ENCODE results near the gene BOD1L1.
"Not testable (repeated sequence)": the region's sequence is repeated elsewhere in the genome, so short reads cannot be mapped to it uniquely, and the experiment has no call there.

BOD1L1 gene

DNA sequence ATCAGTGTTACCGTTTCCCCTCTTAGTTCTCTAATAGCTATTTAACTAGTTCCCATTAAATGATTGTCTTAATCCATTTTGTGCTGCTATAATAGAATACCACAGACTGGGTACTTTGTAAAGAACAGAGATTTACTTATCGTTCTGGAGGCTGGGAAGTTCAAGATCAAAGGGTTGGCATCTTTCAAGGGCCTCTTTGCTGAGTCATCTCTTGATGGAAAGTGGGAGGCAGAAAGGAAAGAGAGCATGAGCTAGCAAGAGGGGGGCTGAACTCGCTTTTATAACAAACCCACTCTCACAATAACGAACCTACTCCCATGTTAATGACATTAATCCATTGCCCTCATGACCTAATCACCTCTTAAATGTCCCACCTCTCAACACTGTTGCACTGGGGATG, 65.9 kb downstream of the BOD1L1 start:
- TF ChIP-seq, protein P1, sequence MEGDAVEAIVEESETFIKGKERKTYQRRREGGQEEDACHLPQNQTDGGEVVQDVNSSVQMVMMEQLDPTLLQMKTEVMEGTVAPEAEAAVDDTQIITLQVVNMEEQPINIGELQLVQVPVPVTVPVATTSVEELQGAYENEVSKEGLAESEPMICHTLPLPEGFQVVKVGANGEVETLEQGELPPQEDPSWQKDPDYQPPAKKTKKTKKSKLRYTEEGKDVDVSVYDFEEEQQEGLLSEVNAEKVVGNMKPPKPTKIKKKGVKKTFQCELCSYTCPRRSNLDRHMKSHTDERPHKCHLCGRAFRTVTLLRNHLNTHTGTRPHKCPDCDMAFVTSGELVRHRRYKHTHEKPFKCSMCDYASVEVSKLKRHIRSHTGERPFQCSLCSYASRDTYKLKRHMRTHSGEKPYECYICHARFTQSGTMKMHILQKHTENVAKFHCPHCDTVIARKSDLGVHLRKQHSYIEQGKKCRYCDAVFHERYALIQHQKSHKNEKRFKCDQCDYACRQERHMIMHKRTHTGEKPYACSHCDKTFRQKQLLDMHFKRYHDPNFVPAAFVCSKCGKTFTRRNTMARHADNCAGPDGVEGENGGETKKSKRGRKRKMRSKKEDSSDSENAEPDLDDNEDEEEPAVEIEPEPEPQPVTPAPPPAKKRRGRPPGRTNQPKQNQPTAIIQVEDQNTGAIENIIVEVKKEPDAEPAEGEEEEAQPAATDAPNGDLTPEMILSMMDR (IDR thresholded peaks at IDR 0.05; ENCODE audit: borderline replicate concordance, insufficient read depth, low read depth, low read length), result no peak
- H3K4me3 ChIP-seq (ENCODE audit: low read depth, low read length), result no peak overlapping the region

DNA sequence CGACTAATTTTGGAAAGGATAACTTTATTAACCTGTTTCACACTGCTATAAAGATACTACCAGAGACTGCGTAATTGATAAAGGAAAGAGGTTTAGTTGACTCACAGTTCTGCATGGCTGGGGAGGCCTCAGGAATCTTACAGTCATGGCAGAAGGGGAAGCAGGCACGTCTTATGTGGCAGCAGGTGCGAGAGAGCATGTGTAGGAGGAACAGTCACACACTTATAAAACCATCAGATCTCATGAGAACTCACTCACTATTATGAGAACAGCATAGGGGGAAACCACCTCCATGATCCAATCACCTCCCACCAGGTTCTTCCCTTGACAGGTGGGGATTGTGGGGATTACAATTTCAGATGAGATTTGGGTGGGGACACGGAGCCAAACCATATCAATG, 67.4 kb downstream of the BOD1L1 start:
- not testable (repeated sequence) for H3K4me3 ChIP-seq (ENCODE audit: low read depth, low read length)

DNA sequence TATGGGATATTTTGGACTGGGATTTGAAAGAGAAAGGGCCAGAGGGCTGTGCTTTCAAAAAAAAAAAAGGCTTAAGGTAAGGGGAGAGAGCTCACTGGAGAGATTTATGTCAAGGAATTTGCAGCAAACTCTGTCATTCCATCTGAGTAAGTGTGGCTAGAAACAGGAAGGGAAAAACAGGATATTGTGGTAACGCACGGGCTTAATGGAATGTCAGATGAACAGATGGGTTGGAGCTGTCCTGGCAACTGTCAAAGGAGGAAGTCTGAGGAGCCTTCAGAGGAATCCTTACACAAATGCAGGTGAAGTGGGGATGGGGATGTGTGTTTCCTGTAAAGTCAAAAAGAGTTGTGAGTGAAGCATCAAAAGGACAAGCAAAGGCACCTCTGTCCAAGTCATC, 68.1 kb downstream of the BOD1L1 start:
- TF ChIP-seq, protein P1 (IDR thresholded peaks at IDR 0.05; ENCODE audit: borderline replicate concordance, insufficient read depth, low read depth, low read length), result no peak
- H3K4me3 ChIP-seq (ENCODE audit: low read depth, low read length), result no peak overlapping the region

DNA sequence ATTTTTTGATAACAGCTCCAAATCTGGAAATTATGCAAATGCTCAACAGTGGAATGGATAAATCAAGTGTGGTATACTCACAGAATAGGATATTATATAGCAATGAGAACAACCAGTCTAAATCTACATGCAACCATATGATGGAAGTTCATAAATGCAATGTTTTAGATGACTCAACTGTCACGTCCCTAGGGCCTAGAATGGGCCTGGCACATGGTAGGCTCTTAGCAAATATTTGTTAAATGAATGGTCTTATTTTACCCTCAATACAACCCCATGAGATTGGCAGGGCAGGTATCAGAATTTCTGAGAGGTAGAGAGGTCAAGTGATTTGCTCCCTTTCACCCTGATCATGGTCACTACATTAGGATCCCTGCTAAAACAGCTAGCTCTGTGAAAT, 68.6 kb downstream of the BOD1L1 start:
- H3K4me3 ChIP-seq (ENCODE audit: low read depth, low read length), result no peak overlapping the region
- TF ChIP-seq, protein P1 (IDR thresholded peaks at IDR 0.05; ENCODE audit: borderline replicate concordance, insufficient read depth, low read depth, low read length), result no peak

DNA sequence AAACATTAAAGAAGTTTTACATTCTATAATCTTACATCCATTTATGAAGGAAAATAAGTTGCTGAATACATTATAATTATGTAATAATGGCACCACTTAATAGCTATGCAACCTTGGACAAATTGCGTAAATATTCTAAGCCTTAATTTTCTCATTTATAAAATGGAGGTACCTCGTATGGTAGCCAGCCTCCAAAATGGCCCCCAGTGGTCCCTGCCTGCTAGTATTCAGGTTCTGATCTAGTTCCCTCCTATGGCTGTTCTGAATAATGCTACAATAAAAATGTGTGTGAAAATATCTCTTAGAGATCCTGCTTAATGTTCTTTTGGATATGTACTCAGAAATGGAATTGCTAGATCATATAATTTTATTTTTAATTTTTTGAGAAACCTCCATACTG, 72.2 kb downstream of the BOD1L1 start:
- TF ChIP-seq, protein P1 (IDR thresholded peaks at IDR 0.05; ENCODE audit: borderline replicate concordance, insufficient read depth, low read depth, low read length), result no peak
- H3K4me3 ChIP-seq (ENCODE audit: low read depth, low read length), result no peak overlapping the region

DNA sequence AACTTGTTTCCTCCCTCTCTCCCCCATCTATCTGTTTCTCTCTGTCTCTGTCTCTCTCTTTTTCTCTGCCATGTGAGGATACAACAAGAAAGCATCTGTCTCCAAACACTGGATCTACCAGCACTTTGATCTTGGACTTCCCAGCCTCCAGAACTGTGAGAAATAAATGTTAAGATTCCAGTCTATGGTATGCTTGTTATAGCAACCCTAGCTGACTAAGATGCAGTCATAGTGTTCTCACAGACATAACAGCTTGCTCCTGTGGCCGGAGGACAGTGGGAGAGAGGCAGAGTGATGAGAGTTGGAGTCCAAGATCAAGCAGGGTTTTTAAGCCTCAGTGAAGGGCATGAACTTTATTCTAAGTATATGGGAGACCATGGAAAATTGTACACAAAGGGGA, 74.4 kb downstream of the BOD1L1 start:
- TF ChIP-seq, protein P1 (IDR thresholded peaks at IDR 0.05; ENCODE audit: borderline replicate concordance, insufficient read depth, low read depth, low read length), result no peak
- no peak overlapping the region for H3K4me3 ChIP-seq (ENCODE audit: low read depth, low read length)

DNA sequence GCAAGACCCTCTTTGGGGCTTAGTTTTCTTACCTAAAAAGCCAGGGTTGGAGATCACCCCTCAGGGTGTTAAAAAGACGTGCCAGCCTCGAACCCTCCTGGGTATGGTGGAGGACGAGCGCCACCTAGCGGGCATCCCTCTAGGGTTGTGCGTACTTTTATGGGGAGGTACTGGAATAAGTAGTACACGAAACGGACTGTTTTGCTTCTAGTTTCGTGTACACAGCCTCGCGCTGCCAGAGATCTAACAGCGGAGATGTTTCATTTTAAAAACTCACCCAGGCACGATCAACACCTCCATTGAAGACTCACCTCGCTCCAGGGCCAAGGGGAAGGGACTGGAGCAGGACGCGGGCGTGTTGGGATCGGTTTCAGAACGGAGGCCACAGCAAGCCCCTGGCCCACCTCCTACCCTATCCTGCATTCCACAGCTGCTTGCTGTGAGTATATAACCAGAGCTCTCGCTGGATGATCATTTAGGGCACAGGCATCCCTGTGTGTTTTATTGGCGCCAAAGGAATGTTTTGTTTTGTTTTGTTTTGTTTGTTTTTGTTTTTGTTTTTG, 78.5 kb downstream of the BOD1L1 start:
- H3K4me3 ChIP-seq (ENCODE audit: low read depth, low read length), result peak overlapping the region; percentile 45
- TF ChIP-seq, protein P1 (IDR thresholded peaks at IDR 0.05; ENCODE audit: borderline replicate concordance, insufficient read depth, low read depth, low read length), result peak; percentile 71; the same call in 1 of the 2 replicates

Data from GM12875 (cell line).